Body of pancreas (tissue), 4 donors: ENCODE results near the gene CNOT1. TPM values are rescaled to one million over a fixed set of nuclear protein-coding genes. Genes with fewer than 3 reads are reported as not detected.
"Not testable (repeated sequence)": the region's sequence is repeated elsewhere in the genome, so short reads cannot be mapped to it uniquely, and the experiment has no call there.

Source experiments
- ATAC-seq: fragments of 150-250 bp; one replicate; pipeline ENCODE4 v1.9.1; 2016
- DNase-seq, 4 donors: peaks; one replicate each; pipeline ENCODE4 v3.0.0-alpha.2; 2019
- H3K27ac ChIP-seq, 4 donors: fragments of 200-600 bp; sonication (generic); 1 replicate in 3 of 4; 2 replicates in 1 of 4; pipeline versions ENCODE4 v1.5.1 to v1.6.1; 2016 to 2019; ENCODE audit warnings: mild to moderate bottlenecking in 1 of 4, mixed read lengths in 1 of 4, moderate library complexity in 1 of 4
- H3K27me3 ChIP-seq, 2 donors: fragments of 200-600 bp; sonication (generic); one replicate each; pipeline ENCODE4 v1.6.0; 2016; ENCODE audit warnings: mild to moderate bottlenecking in 1 of 2
- H3K36me3 ChIP-seq, 2 donors: fragments of 200-600 bp; sonication (generic); replicated peaks in 1 of 2; 2 replicates each; pipeline ENCODE4 v1.5.1; 2016; ENCODE audit warnings: low read depth in 2 of 2; ENCODE audit not compliant: insufficient read depth in 1 of 2
- H3K4me1 ChIP-seq: fragments of 200-600 bp; sonication (generic); one replicate; pipeline ENCODE4 v1.6.0; 2016
- H3K4me3 ChIP-seq, 2 donors: fragments of 200-600 bp; sonication (generic); 1 replicate in 1 of 2; 2 replicates in 1 of 2; pipeline ENCODE4 v1.5.1; 2016 to 2019
- H3K9me3 ChIP-seq, 3 donors: fragments of 200-600 bp; sonication (generic); 1 replicate in 2 of 3; 2 replicates in 1 of 3; pipeline ENCODE4 v1.5.1; 2016
- POLR2A ChIP-seq, 3 donors: fragments of 450-650 bp; IDR thresholded peaks; one replicate each; pipeline ENCODE4 v1.6.1; 2016; ENCODE audit warnings: antibody characterized with exemption in 3 of 3, mild to moderate bottlenecking in 2 of 3
- WGBS, 2 donors: methylation state at CpG; one replicate each; pipeline ENCODE4 v1.1.5; 2017; 5-methylcytosine and 5-hydroxymethylcytosine counted together
- intact Hi-C: fragments of 100-400 bp; cut with DNase I; formaldehyde crosslinking; loops from one replicate; pipeline ENCODE4 v1.15.1; 2023
- total RNA-seq, 2 donors: library from RNA; depleted of rRNA; stranded (reverse); fragments of >200 nt; gene quantifications; one replicate each; pipeline ENCODE4 v1.1.0, GENCODE V29; 2016
- TF ChIP-seq, protein P1 (sequence below), 7 experiments: fragments of 450-650 bp in 4 of 7; fragments of 200-600 bp in 3 of 7; sonication (generic) in 3 of 7; IDR thresholded peaks; one replicate each; pipeline ENCODE4 v1.5.1; 2016 to 2019; ENCODE audit warnings: antibody characterized with exemption in 7 of 7

The CNOT1 gene
- total RNA-seq, 2 donors from 2014 or later: 56.8 to 63.9 TPM

DNA sequence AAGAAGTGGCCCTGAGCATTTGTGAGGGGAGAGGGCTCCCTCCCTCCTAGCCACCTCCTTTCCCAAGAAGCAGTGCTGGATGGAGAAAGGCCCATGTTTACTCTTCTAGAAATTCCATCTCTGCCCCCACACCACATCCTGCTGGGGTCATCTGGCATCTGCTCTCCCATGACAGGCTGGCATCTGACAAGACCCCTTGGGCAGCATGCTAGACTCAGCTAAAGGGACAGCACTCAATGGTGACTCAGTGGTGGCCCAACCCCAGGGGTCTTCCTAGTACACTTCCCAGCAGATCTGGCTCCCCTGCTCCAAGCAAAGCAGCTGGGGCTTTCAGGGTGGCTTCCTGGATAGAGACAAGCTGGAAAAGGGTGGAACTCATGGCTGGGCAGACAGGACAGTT lies 40.6 kb upstream of the CNOT1 start:
- ATAC-seq (no peak), DNase-seq (no peak)
- Histone ChIP-seq H3K4me1 (no peaks in the 10 kb centered on the region), H3K27me3 (no peaks in the 10 kb centered on the region), H3K9me3 (no peaks in the 10 kb centered on the region), H3K27ac (no peak overlapping the region), H3K4me3 (no peak overlapping the region), H3K36me3 (no peaks in the 10 kb centered on the region)
- TF ChIP-seq, protein P1, sequence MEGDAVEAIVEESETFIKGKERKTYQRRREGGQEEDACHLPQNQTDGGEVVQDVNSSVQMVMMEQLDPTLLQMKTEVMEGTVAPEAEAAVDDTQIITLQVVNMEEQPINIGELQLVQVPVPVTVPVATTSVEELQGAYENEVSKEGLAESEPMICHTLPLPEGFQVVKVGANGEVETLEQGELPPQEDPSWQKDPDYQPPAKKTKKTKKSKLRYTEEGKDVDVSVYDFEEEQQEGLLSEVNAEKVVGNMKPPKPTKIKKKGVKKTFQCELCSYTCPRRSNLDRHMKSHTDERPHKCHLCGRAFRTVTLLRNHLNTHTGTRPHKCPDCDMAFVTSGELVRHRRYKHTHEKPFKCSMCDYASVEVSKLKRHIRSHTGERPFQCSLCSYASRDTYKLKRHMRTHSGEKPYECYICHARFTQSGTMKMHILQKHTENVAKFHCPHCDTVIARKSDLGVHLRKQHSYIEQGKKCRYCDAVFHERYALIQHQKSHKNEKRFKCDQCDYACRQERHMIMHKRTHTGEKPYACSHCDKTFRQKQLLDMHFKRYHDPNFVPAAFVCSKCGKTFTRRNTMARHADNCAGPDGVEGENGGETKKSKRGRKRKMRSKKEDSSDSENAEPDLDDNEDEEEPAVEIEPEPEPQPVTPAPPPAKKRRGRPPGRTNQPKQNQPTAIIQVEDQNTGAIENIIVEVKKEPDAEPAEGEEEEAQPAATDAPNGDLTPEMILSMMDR (IDR thresholded peaks at IDR 0.05): no peak
- TF ChIP-seq POLR2A (IDR thresholded peaks at IDR 0.05): no peak
- intact Hi-C loops: no loop called here

DNA sequence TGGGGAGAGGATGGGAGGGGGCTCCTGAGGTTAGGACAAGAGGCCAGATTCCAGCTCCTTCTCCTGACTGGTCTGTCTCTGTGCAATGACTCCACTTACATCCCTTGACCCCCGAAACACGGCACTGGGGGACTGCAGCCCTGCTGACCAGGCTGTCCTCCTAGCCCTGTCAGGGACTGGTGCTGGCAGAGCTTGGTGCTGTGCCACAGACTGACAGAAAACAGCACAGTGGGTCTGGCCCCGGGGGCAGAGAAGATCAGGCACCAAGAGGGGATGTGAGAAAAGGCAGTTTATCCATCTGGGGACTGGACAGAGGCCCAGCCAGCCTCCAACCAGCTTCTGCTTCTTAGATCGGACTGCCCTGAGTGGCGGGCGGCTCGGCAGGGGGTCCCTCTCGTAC lies 35.6 kb upstream of the CNOT1 start:
- DNase-seq (no peak), ATAC-seq (no peak)
- TF ChIP-seq POLR2A (IDR thresholded peaks at IDR 0.05): no peak
- TF ChIP-seq, protein P1 (IDR thresholded peaks at IDR 0.05): no peak
- H3K27ac ChIP-seq: no peak overlapping the region
- H3K9me3 ChIP-seq: no peaks in the 10 kb centered on the region
- 62 to 68% methylated on average over 7 to 8 of the region's 8 CpGs for WGBS, 2 donors
- intact Hi-C loops: no loop called here
- H3K4me1 ChIP-seq: no peaks in the 10 kb centered on the region
- no peak overlapping the region for H3K4me3 ChIP-seq
- no peaks in the 10 kb centered on the region for H3K27me3 ChIP-seq
- no peaks in the 10 kb centered on the region for H3K36me3 ChIP-seq

DNA sequence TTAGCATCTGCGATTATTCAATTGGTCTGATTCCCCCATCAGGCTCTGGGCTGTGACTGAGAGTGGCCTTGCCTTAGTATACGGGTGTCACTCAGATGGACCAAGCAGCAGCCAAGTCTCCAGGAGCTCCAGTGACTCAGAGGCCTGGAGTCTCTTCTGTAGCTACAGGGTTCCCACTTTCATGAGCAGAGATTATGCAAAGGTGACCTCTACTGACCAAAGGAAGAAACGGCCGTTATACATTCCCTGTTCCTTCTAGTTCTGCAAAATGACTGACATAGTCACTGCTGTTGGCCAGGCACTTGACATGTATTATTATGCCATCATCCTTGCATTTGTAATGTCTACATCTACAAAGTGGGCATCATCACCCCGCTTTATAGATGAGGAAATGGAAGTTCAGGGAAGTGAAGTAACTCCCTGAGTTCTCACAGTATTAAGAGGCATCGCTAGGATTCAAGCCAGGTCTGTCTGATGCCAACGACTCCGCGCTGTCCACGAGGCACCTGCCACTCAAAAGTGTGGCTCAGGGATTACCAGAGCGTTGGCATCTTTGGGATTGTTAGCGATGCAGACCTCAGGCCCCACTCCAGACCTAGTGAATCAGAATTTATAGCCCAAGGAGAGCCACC lies 31.7 kb upstream of the CNOT1 start:
- Histone ChIP-seq H3K27ac (no peak overlapping the region), H3K4me1 (no peaks in the 10 kb centered on the region), H3K36me3 (no peaks in the 10 kb centered on the region), H3K4me3 (no peak overlapping the region), H3K27me3 (no peaks in the 10 kb centered on the region), H3K9me3 (no peaks in the 10 kb centered on the region)
- DNase-seq: peak; percentile 52 to 80 (median 66)
- ATAC-seq: peak; percentile 96
- 20 to 23% methylated on average over 8 to 12 of the region's 12 CpGs for WGBS, 2 donors
- intact Hi-C loops: no loop called here
- TF ChIP-seq, protein P1 (IDR thresholded peaks at IDR 0.05): peak; percentile 12 to 74 (median 66)
- no peak for TF ChIP-seq POLR2A (IDR thresholded peaks at IDR 0.05)

DNA sequence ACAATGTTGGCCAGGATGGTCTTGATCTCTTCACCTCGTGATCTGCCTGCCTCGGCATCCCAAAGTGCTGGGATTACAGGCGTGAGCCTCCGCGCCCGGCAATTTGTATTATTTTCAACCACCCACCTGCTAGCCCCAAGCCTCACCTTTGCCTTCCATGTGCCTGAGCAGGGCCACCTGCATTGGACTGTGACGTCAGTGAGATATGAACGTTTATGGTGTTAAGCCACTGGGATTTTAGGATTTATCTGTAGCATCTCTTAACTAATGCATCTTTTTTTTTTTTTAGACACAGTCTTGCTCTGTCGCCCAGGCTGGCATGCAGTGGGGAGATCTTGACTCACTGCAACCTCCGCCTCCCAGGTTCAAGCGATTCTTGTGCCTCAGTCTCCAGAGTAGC lies 30.3 kb upstream of the CNOT1 start:
- H3K4me1 ChIP-seq, H3K27ac ChIP-seq, ATAC-seq, H3K4me3 ChIP-seq, DNase-seq, H3K36me3 ChIP-seq, H3K27me3 ChIP-seq, H3K9me3 ChIP-seq: not testable (repeated sequence)
- intact Hi-C loops: loop anchor here (10.0 kb wide), 1 partner anchor 325 kb away; no protein-coding TSS in a partner anchor
- 74 to 75% methylated on average over 11 of the region's 11 CpGs for WGBS, 2 donors

DNA sequence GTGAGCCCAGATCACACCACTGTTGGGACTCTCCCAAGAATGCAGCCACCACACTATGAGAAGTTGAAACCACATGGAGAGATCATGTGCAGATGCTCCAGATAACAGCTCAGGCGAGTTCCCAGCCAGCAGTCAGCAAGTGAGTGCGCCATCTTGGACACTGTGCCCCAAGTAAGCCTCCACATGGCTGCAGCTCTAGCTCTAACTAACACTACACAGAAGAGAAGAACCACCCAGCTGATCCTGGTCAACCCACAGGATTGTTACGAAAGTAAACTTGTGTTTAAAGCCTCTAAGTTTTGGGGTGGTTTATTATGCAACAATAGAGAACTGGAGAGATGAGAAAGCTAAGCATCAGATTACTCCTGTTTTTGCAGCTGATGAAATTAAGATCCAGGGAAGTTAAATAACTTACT lies 29.2 kb upstream of the CNOT1 start:
- Histone ChIP-seq H3K27ac (no peak overlapping the region), H3K27me3 (no peaks in the 10 kb centered on the region), H3K9me3 (no peaks in the 10 kb centered on the region), H3K4me1 (peaks cover 10% of the 10 kb centered on the region), H3K36me3 (no peaks in the 10 kb centered on the region), H3K4me3 (no peak overlapping the region)
- TF ChIP-seq POLR2A (IDR thresholded peaks at IDR 0.05): no peak
- TF ChIP-seq, protein P1 (IDR thresholded peaks at IDR 0.05): no peak
- DNase-seq: no peak
- intact Hi-C loops: loop anchor here (10.0 kb wide), 1 partner anchor 324 kb away; no protein-coding TSS in a partner anchor
- no peak for ATAC-seq
- 79 to 89% methylated on average over 3 of the region's 3 CpGs for WGBS, 2 donors
